ENCODE results near the gene MBTPS1.

- TF ChIP-seq, protein P1, sequence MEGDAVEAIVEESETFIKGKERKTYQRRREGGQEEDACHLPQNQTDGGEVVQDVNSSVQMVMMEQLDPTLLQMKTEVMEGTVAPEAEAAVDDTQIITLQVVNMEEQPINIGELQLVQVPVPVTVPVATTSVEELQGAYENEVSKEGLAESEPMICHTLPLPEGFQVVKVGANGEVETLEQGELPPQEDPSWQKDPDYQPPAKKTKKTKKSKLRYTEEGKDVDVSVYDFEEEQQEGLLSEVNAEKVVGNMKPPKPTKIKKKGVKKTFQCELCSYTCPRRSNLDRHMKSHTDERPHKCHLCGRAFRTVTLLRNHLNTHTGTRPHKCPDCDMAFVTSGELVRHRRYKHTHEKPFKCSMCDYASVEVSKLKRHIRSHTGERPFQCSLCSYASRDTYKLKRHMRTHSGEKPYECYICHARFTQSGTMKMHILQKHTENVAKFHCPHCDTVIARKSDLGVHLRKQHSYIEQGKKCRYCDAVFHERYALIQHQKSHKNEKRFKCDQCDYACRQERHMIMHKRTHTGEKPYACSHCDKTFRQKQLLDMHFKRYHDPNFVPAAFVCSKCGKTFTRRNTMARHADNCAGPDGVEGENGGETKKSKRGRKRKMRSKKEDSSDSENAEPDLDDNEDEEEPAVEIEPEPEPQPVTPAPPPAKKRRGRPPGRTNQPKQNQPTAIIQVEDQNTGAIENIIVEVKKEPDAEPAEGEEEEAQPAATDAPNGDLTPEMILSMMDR (IDR thresholded peaks at IDR 0.05 in 2 of 3, conservative IDR thresholded peaks at IDR 0.05 in 1 of 3; ENCODE audit: control insufficient read depth in 2 of 3, extremely low read depth in 1 of 3, insufficient read depth in 1 of 3, low read depth in 3 of 3, low read length in 3 of 3) = no peak
- no peak for TF ChIP-seq POLR2A (IDR thresholded peaks at IDR 0.05; ENCODE audit: low read depth, low read length)
Measured at GRCh38 chr16:84150926-84151325, 34.2 kb upstream of the MBTPS1 start.

Data from GM12878 (cell line).